B cell (primary cell): ENCODE results near the gene GRID1. TPM values are rescaled to one million over a fixed set of nuclear protein-coding genes. Genes with fewer than 3 reads are reported as not detected.

ENCODE experiments used
- ATAC-seq: fragments of 200-7000 bp; cut with Tn5 transposase; one replicate; pipeline ENCODE4 v1.10.0; 2021; ENCODE audit warnings: low read depth, mild to moderate bottlenecking, moderate number of reproducible peaks, moderate library complexity
- CTCF ChIA-PET: fragments of 350-600 bp; sonication (Branson Sonifier 250); formaldehyde crosslinking; loops from one replicate; lab custom pipeline; 2021; ENCODE audit warnings: antibody characterized with exemption, inconsistent platforms; lab: Charles Lee
- POLR2A ChIA-PET: fragments of 350-600 bp; sonication (Branson Sonifier 250); formaldehyde crosslinking; loops from one replicate; lab custom pipeline; 2021; ENCODE audit warnings: antibody characterized with exemption; lab: Charles Lee
- DNase-seq: peaks from one replicate; pipeline ENCODE4 v3.0.0; 2013
- H2AFZ ChIP-seq: 2 replicates; pipeline ENCODE4 v1.6.1; 2012; ENCODE audit warnings: mild to moderate bottlenecking, low read depth, low read length; ENCODE audit not compliant: insufficient read depth, poor library complexity, severe bottlenecking
- H3K27ac ChIP-seq, 2 donors: 1 replicate in 1 of 2; 2 replicates in 1 of 2; pipeline ENCODE4 v1.5.1; 2012 to 2013; ENCODE audit warnings: low read length in 2 of 2, mild to moderate bottlenecking in 2 of 2, moderate library complexity in 1 of 2
- H3K27me3 ChIP-seq, 4 experiments: fragments of 200-600 bp in 1 of 4; sonication (generic) in 1 of 4; replicated peaks in 1 of 4; 1 replicate in 2 of 4; 2 replicates in 2 of 4; pipeline versions ENCODE4 v1.6.1 to v1.7.0; 2013 to 2016; ENCODE audit warnings: low read length in 3 of 4, mild to moderate bottlenecking in 2 of 4, mixed read lengths in 1 of 4, moderate library complexity in 1 of 4; ENCODE audit not compliant: insufficient read depth in 4 of 4, control insufficient read depth in 3 of 4; ENCODE audit errors: control extremely low read depth in 1 of 4
- H3K36me3 ChIP-seq, 2 experiments: replicated peaks in 1 of 2; 1 replicate in 1 of 2; 2 replicates in 1 of 2; pipeline versions ENCODE4 v1.6.1 to v1.7.1; 2013; ENCODE audit warnings: low read length in 1 of 2; ENCODE audit not compliant: insufficient read depth in 2 of 2, control insufficient read depth in 1 of 2; ENCODE audit errors: control extremely low read depth in 1 of 2, extremely low read depth in 1 of 2
- H3K4me1 ChIP-seq, 2 donors: fragments of 200-600 bp in 1 of 2; sonication (generic) in 1 of 2; 1 replicate in 1 of 2; 2 replicates in 1 of 2; pipeline versions ENCODE4 v1.5.1 to v1.6.1; 2013 to 2017; ENCODE audit warnings: low read length in 2 of 2; ENCODE audit not compliant: control insufficient read depth in 2 of 2, insufficient read depth in 2 of 2
- H3K4me2 ChIP-seq: replicated peaks from 2 replicates; pipeline ENCODE3; 2012; ENCODE audit warnings: mild to moderate bottlenecking, low read depth, low read length; ENCODE audit not compliant: poor library complexity, severe bottlenecking
- H3K4me3 ChIP-seq, 5 experiments: fragments of 200-600 bp in 1 of 5; sonication (generic) in 1 of 5; 1 replicate in 3 of 5; 2 replicates in 2 of 5; pipeline versions ENCODE4 v1.5.1 to v1.7.0; 2011 to 2016; ENCODE audit warnings: low read length in 4 of 5, mild to moderate bottlenecking in 4 of 5, low read depth in 2 of 5, control low read depth in 1 of 5, moderate library complexity in 1 of 5; ENCODE audit not compliant: insufficient read depth in 1 of 5; ENCODE audit errors: control extremely low read depth in 1 of 5, extremely low read depth in 1 of 5
- H3K79me2 ChIP-seq: fragments of 200-600 bp; sonication (generic); one replicate; pipeline ENCODE4 v1.6.0; 2016; ENCODE audit warnings: low read length; ENCODE audit not compliant: control insufficient read depth, insufficient read depth
- H3K9ac ChIP-seq: fragments of 200-600 bp; sonication (generic); 2 replicates; pipeline ENCODE4 v1.6.1; 2017; ENCODE audit warnings: mild to moderate bottlenecking, low read length, moderate library complexity
- H3K9me3 ChIP-seq, 3 donors: one replicate each; pipeline versions ENCODE4 v1.6.1 to v1.7.1; 2013; ENCODE audit warnings: low read length in 2 of 3; ENCODE audit not compliant: control insufficient read depth in 2 of 3, insufficient read depth in 1 of 3; ENCODE audit errors: control extremely low read depth in 1 of 3
- H4K20me1 ChIP-seq: 2 replicates; pipeline ENCODE4 v1.6.0; 2012; ENCODE audit warnings: mild to moderate bottlenecking, low read length; ENCODE audit not compliant: insufficient read depth, control insufficient read depth, poor library complexity, severe bottlenecking
- H3K27ac Mint-ChIP-seq: one replicate; pipeline ENCODE4 v1.8.0; 2021; ENCODE audit warnings: mixed read lengths
- H3K27me3 Mint-ChIP-seq: one replicate; pipeline ENCODE4 v1.8.0; 2021; ENCODE audit warnings: mixed read lengths
- H3K4me1 Mint-ChIP-seq: one replicate; pipeline ENCODE4 v1.8.0; 2021; ENCODE audit warnings: mixed read lengths
- H3K4me3 Mint-ChIP-seq: one replicate; pipeline ENCODE4 v1.8.0; 2021; ENCODE audit warnings: mixed read lengths
- H3K9me3 Mint-ChIP-seq: one replicate; pipeline ENCODE4 v1.8.0; 2022; ENCODE audit warnings: mixed read lengths; ENCODE audit not compliant: insufficient read depth
- EZH2 ChIP-seq: IDR thresholded peaks from 2 replicates; pipeline ENCODE4 v1.6.1; 2012; ENCODE audit warnings: borderline replicate concordance, low read depth, mild to moderate bottlenecking, moderate library complexity, low read length; ENCODE audit not compliant: insufficient read depth, poor library complexity, severe bottlenecking
- WGBS: methylation state at CpG from one replicate; pipeline ENCODE4 v1.1.5; 2013; ENCODE audit warnings: missing lambda C conversion rate; ENCODE audit not compliant: insufficient coverage; 5-methylcytosine and 5-hydroxymethylcytosine counted together
- intact Hi-C: fragments of 100-400 bp; cut with micrococcal nuclease; formaldehyde crosslinking; loops from one replicate; pipeline ENCODE4 v1.10.0; 2022
- polyA plus RNA-seq: library from polyadenylated mRNA; depleted of rRNA; stranded (reverse); fragments of >200 nt; gene quantifications from 2 replicates; pipeline ENCODE4 v1.2.3, GENCODE V29; 2012
- total RNA-seq, 2 donors: library from RNA; stranded (reverse); fragments of 120-200 nt in 1 of 2; gene quantifications; 1 replicate in 1 of 2; 2 replicates in 1 of 2; pipeline versions ENCODE4 v1.2.3 to v1.2.4, GENCODE V29; 2013 to 2022
- TF ChIP-seq, protein P1 (sequence below): fragments of 200-600 bp; IDR thresholded peaks from one replicate; pipeline ENCODE4 v1.8.0; 2022; ENCODE audit warnings: antibody characterized with exemption, mild to moderate bottlenecking

Gene GRID1
- total and polyA plus RNA-seq, 2 donors (not counting 1 experiment from before 2014, with no cell fraction given), result not detected

DNA sequence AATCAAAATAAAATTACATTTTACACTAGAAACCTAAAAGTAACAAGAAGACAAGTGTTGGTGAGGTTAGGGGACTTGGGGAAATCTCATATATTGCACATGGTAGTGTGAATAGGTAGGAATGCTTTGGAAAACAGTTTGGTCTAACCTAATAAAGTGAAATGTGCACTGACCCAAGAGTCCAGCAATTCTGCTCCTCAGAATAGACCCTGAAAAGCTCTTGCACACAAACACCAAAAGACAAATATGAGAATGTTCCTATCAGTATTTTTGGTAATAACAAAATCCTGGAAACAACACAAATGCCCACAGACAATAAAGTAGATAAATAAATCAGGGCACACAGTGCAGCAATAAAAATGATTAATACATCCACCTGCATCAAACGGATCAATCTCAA, 165.7 kb downstream of the GRID1 start:
- DNase-seq, result no peak
- POLR2A ChIA-PET, result no interaction called here
- Histone ChIP-seq H3K27ac (no peak overlapping the region), H3K4me2 (no peak overlapping the region), H3K27me3 (peaks cover 0 to 2% (median 0%) of the 10 kb centered on the region in 4 experiments), H4K20me1 (no peaks in the 10 kb centered on the region), H3K79me2 (no peaks in the 10 kb centered on the region), H3K36me3 (no peaks in the 10 kb centered on the region), H3K4me1 (no peaks in the 10 kb centered on the region), H3K9me3 (peaks cover 0 to 17% (median 0%) of the 10 kb centered on the region in 3 donors), H3K9ac (no peak overlapping the region), H3K4me3 (no peak overlapping the region), H2AFZ (no peak overlapping the region)
- Mint-ChIP-seq H3K27ac (no peak overlapping the region), H3K27me3 (peaks cover 19% of the 10 kb centered on the region), H3K4me1 (no peaks in the 10 kb centered on the region), H3K4me3 (no peak overlapping the region), H3K9me3 (no peaks in the 10 kb centered on the region)
- no peak for ATAC-seq
- TF ChIP-seq, protein P1, sequence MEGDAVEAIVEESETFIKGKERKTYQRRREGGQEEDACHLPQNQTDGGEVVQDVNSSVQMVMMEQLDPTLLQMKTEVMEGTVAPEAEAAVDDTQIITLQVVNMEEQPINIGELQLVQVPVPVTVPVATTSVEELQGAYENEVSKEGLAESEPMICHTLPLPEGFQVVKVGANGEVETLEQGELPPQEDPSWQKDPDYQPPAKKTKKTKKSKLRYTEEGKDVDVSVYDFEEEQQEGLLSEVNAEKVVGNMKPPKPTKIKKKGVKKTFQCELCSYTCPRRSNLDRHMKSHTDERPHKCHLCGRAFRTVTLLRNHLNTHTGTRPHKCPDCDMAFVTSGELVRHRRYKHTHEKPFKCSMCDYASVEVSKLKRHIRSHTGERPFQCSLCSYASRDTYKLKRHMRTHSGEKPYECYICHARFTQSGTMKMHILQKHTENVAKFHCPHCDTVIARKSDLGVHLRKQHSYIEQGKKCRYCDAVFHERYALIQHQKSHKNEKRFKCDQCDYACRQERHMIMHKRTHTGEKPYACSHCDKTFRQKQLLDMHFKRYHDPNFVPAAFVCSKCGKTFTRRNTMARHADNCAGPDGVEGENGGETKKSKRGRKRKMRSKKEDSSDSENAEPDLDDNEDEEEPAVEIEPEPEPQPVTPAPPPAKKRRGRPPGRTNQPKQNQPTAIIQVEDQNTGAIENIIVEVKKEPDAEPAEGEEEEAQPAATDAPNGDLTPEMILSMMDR, result no peak
- no peak for TF ChIP-seq EZH2
- intact Hi-C loops, result no loop called here
- WGBS, result no CpG with 5 or more reads among the region's 1 CpG
- CTCF ChIA-PET, result no interaction called here

DNA sequence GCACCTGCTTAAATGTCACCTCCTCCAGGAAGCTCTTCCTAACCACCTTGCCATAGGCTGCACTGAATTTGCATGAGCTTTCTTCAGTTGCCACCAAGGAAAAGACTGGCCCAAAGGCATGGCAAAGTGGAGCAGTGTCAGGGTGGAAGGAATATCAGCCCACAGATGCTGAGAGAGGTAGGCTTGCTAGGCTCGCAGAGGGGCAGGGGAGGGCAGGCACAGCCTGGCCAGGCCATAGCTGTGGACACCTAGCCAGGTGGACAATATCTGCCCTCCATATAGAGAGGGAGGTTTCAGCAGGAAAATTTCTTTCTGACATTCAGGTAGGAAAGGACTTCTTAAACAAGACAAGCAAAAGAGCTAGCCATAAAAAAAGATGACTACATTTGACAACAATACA, 166.3 kb downstream of the GRID1 start:
- H2AFZ ChIP-seq, result no peak overlapping the region
- no peaks in the 10 kb centered on the region for H3K79me2 ChIP-seq
- CTCF ChIA-PET, result no interaction called here
- H3K9ac ChIP-seq, result no peak overlapping the region
- H3K27me3 Mint-ChIP-seq, result peaks cover 25% of the 10 kb centered on the region
- H3K9me3 Mint-ChIP-seq, result no peaks in the 10 kb centered on the region
- TF ChIP-seq, protein P1, result no peak
- no peak for TF ChIP-seq EZH2
- WGBS, result 83% methylated on average over 1 of the region's 1 CpG
- H3K4me1 ChIP-seq, result no peaks in the 10 kb centered on the region
- H3K9me3 ChIP-seq, result peaks cover 0 to 17% (median 0%) of the 10 kb centered on the region in 3 donors
- DNase-seq, result no peak
- H3K27ac Mint-ChIP-seq, result no peak overlapping the region
- H3K4me2 ChIP-seq, result no peak overlapping the region
- H3K36me3 ChIP-seq, result no peaks in the 10 kb centered on the region
- H3K4me1 Mint-ChIP-seq, result no peaks in the 10 kb centered on the region
- ATAC-seq, result no peak
- H4K20me1 ChIP-seq, result no peaks in the 10 kb centered on the region
- no peak overlapping the region for H3K4me3 Mint-ChIP-seq
- no peak overlapping the region for H3K27ac ChIP-seq
- peaks cover 0 to 2% (median 0%) of the 10 kb centered on the region in 4 experiments for H3K27me3 ChIP-seq
- H3K4me3 ChIP-seq, result no peak overlapping the region
- POLR2A ChIA-PET, result no interaction called here
- intact Hi-C loops, result no loop called here
